T-cell (primary cell): ENCODE data around the gene RHOJ. TPM values are rescaled to one million over a fixed set of nuclear protein-coding genes. Genes with fewer than 3 reads are reported as not detected.

Source experiments
- ATAC-seq, 4 experiments: fragments of 200-7000 bp in 3 of 4; fragments of 150-1000 bp in 1 of 4; cut with Tn5 transposase; replicated peaks in 1 of 4; 1 replicate in 3 of 4; 2 replicates in 1 of 4; pipeline ENCODE4 v1.10.0; 2021; ENCODE audit warnings: moderate library complexity in 3 of 4, mild to moderate bottlenecking in 2 of 4, moderate number of reproducible peaks in 1 of 4
- CTCF ChIA-PET, 2 donors: fragments of 300-600 bp; sonication (Branson Sonifier 250); formaldehyde crosslinking; loops; one replicate each; lab custom pipeline; 2022; ENCODE audit warnings: antibody characterized with exemption in 2 of 2; lab: Charles Lee
- POLR2A ChIA-PET, 2 donors: fragments of 300-600 bp; sonication (Branson Sonifier 250); formaldehyde crosslinking; loops; one replicate each; lab custom pipeline; 2022; ENCODE audit warnings: antibody characterized with exemption in 2 of 2; lab: Charles Lee
- DNase-seq, 35 experiments: peaks; one replicate each; pipeline versions ENCODE4 v3.0.0 to v3.0.0-alpha.2; 2013 to 2023
- H3K27ac ChIP-seq: one replicate; pipeline ENCODE4 v1.5.1; 2013; ENCODE audit warnings: low read length
- H3K27me3 ChIP-seq, 2 experiments: replicated peaks in 1 of 2; 1 replicate in 1 of 2; 2 replicates in 1 of 2; pipeline versions ENCODE4 v1.6.1 to v1.7.0; 2013; ENCODE audit warnings: low read length in 1 of 2, mixed read lengths in 1 of 2; ENCODE audit not compliant: control insufficient read depth in 2 of 2, insufficient read depth in 2 of 2; ENCODE audit errors: extremely low read depth in 1 of 2
- H3K36me3 ChIP-seq, 2 donors: 1 replicate in 1 of 2; 2 replicates in 1 of 2; pipeline versions ENCODE4 v1.6.1 to v1.7.0; 2013; ENCODE audit warnings: low read length in 1 of 2; ENCODE audit not compliant: control insufficient read depth in 2 of 2, insufficient read depth in 1 of 2; ENCODE audit errors: extremely low read depth in 1 of 2
- H3K4me1 ChIP-seq, 2 experiments: 1 replicate in 1 of 2; 2 replicates in 1 of 2; pipeline versions ENCODE4 v1.6.1 to v1.7.0; 2013; ENCODE audit warnings: low read length in 2 of 2, mixed read lengths in 1 of 2; ENCODE audit not compliant: insufficient read depth in 2 of 2, control insufficient read depth in 1 of 2; ENCODE audit errors: extremely low read depth in 1 of 2
- H3K4me3 ChIP-seq, 2 donors: 1 replicate in 1 of 2; 2 replicates in 1 of 2; pipeline versions ENCODE4 v1.5.1 to v1.7.0; 2013; ENCODE audit warnings: mild to moderate bottlenecking in 2 of 2, low read length in 1 of 2, moderate library complexity in 1 of 2; ENCODE audit not compliant: control insufficient read depth in 1 of 2; ENCODE audit errors: extremely low read depth in 1 of 2
- H3K9me3 ChIP-seq: 2 replicates; pipeline ENCODE4 v1.7.0; 2013
- H3K27ac Mint-ChIP-seq, 2 donors: one replicate each; pipeline ENCODE4 v1.8.0; 2020 to 2021; ENCODE audit warnings: mild to moderate bottlenecking in 2 of 2, mixed read lengths in 2 of 2
- H3K27me3 Mint-ChIP-seq, 2 donors: one replicate each; pipeline ENCODE4 v1.8.0; 2021 to 2022; ENCODE audit warnings: mixed read lengths in 2 of 2
- H3K36me3 Mint-ChIP-seq: one replicate; pipeline ENCODE4 v1.8.0; 2021; ENCODE audit warnings: mixed read lengths
- H3K4me1 Mint-ChIP-seq, 3 donors: one replicate each; pipeline ENCODE4 v1.8.0; 2020 to 2022; ENCODE audit warnings: mixed read lengths in 3 of 3, mild to moderate bottlenecking in 1 of 3
- H3K4me3 Mint-ChIP-seq, 3 donors: one replicate each; pipeline ENCODE4 v1.8.0; 2020 to 2022; ENCODE audit warnings: mild to moderate bottlenecking in 3 of 3, mixed read lengths in 3 of 3, moderate library complexity in 3 of 3
- H3K9me3 Mint-ChIP-seq, 3 donors: one replicate each; pipeline ENCODE4 v1.8.0; 2020 to 2022; ENCODE audit warnings: mixed read lengths in 3 of 3
- WGBS: methylation state at CpG from one replicate; pipeline ENCODE4 v1.1.5; 2013; ENCODE audit warnings: missing lambda C conversion rate; ENCODE audit not compliant: insufficient coverage; 5-methylcytosine and 5-hydroxymethylcytosine counted together
- total RNA-seq, 35 experiments: library from RNA in 6 of 35; stranded (reverse) in 6 of 35; fragments of 120-200 nt in 1 of 35; gene quantifications; one replicate each; pipeline versions ENCODE4 v1.2.1 to v1.2.4 and lab custom pipeline; 2013 to 2026

RHOJ gene
- total RNA-seq, 5 donors from 2014 or later (not counting 1 experiment from before 2014, with no cell fraction given), result not detected

DNA sequence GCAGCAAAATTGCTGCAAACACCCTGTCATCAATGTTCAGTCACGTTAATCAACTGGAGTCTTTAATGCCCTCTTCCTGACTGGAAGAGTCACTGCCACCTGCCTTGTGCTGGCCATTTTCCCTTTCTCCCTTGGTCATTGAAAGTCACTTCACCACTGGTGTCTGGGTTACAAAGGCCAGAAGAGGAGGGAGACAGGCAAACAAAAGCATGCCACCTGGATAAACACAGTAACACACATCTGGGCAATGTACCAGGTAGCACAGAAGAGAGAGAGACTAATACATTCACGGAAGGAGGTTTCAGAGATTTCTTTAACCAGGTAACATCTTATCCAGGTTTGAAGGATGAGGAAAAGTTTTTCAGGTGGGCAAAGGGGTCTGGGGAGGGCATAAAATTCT, 81.8 kb downstream of the RHOJ start:
- Histone ChIP-seq H3K36me3 (no peaks in the 10 kb centered on the region), H3K4me3 (no peak overlapping the region), H3K27ac (no peak overlapping the region), H3K27me3 (peaks cover 2 to 8% of the 10 kb centered on the region in 2 experiments), H3K9me3 (no peaks in the 10 kb centered on the region), H3K4me1 (no peaks in the 10 kb centered on the region)
- no peaks in the 10 kb centered on the region for H3K4me1 Mint-ChIP-seq
- H3K9me3 Mint-ChIP-seq, result no peaks in the 10 kb centered on the region
- H3K27me3 Mint-ChIP-seq, result peaks cover 4% of the 10 kb centered on the region in 2 donors
- CTCF ChIA-PET, result no interaction called here
- H3K27ac Mint-ChIP-seq, result no peak overlapping the region
- no peaks in the 10 kb centered on the region for H3K36me3 Mint-ChIP-seq
- ATAC-seq, result no peak
- DNase-seq, result no peak
- 91% methylated on average over 1 of the region's 2 CpGs for WGBS
- H3K4me3 Mint-ChIP-seq, result no peak overlapping the region
- POLR2A ChIA-PET, result no interaction called here

DNA sequence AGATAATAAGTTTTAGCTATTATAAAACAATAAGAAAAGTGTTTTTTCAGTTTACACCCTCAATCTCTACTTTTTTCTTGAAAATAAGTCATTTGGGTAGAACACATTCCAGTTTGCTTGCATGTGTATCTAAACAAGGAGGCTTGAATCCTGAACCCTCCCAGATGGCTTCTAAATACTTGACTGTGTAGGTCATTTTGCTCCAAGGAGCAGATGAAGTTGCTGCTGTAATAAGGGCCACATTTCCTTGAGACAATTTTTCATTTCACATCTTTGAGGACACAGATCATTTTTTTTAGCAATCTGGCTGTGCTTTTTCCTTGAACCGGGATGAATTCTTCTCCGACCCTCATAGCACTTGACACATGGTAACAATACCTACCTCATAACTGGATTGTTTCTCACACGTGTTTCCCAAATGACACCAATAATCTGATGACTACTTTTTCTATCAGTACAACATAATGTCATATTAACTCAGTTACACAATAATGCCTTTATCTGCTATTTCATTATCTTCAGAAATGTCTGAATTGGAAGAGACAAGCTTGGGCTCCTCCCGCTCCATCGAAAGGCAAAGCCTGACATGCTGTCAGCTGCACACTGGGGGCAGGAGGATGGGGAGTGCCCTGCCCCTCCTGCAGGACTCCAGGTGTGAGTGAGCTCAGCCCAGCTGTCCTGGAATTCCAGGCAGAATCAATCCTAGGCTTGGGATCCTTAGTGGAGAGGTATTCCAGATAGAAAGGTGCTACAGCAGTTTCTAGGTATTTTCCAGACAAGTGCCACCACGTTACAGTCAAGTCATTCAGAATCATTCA, 83.6 kb downstream of the RHOJ start:
- no peaks in the 10 kb centered on the region for H3K9me3 ChIP-seq
- Mint-ChIP-seq H3K27ac (no peak overlapping the region), H3K9me3 (no peaks in the 10 kb centered on the region), H3K4me3 (no peak overlapping the region), H3K36me3 (no peaks in the 10 kb centered on the region), H3K4me1 (no peaks in the 10 kb centered on the region), H3K27me3 (peaks cover 16 to 17% of the 10 kb centered on the region in 2 donors)
- CTCF ChIA-PET, result interaction anchor here in 1 of 2 donors (0.6 kb wide), 1 partner anchor 965 kb away, joined by 4 read pairs; no protein-coding TSS in a partner anchor
- POLR2A ChIA-PET, result no interaction called here
- H3K4me1 ChIP-seq, result no peaks in the 10 kb centered on the region
- H3K36me3 ChIP-seq, result no peaks in the 10 kb centered on the region
- no peak overlapping the region for H3K27ac ChIP-seq
- 98% methylated on average over 5 of the region's 6 CpGs for WGBS
- DNase-seq, result no peak
- no peak for ATAC-seq
- H3K4me3 ChIP-seq, result no peak overlapping the region
- H3K27me3 ChIP-seq, result peaks cover 3 to 6% of the 10 kb centered on the region in 2 experiments

DNA sequence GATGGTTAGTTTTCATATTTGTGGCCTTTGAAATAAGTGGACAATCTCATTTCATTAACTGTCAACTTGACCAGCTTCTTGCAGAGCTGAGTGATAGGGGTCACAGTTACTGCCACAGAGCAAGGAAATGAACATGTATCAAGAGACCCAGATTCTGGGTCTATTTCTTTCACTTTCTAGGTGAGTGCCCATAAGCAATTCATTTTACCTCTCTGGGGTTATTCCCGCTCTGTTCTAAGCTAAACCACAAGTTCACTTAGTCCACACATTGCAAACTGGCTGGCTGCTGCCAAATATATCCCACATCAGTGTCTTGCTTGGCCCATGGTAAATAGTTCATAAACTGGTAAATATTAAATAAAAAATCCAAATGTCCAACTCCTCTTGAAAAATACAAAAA, 84.6 kb downstream of the RHOJ start:
- ChIA-PET CTCF (no interaction called here), POLR2A (no interaction called here)
- H3K27ac ChIP-seq, result no peak overlapping the region
- H3K36me3 ChIP-seq, result no peaks in the 10 kb centered on the region
- whole genome bisulfite sequencing, result no CpG with 5 or more reads among the region's 1 CpG
- ATAC-seq (no peak), DNase-seq (no peak)
- H3K4me1 Mint-ChIP-seq, result no peaks in the 10 kb centered on the region
- H3K4me1 ChIP-seq, result no peaks in the 10 kb centered on the region
- H3K9me3 Mint-ChIP-seq, result no peaks in the 10 kb centered on the region
- H3K4me3 Mint-ChIP-seq, result no peak overlapping the region
- peaks cover 3% of the 10 kb centered on the region in 2 experiments for H3K27me3 ChIP-seq
- no peak overlapping the region for H3K27ac Mint-ChIP-seq
- no peak overlapping the region for H3K4me3 ChIP-seq
- H3K9me3 ChIP-seq, result no peaks in the 10 kb centered on the region
- H3K27me3 Mint-ChIP-seq, result peaks cover 21 to 24% of the 10 kb centered on the region in 2 donors
- no peaks in the 10 kb centered on the region for H3K36me3 Mint-ChIP-seq

DNA sequence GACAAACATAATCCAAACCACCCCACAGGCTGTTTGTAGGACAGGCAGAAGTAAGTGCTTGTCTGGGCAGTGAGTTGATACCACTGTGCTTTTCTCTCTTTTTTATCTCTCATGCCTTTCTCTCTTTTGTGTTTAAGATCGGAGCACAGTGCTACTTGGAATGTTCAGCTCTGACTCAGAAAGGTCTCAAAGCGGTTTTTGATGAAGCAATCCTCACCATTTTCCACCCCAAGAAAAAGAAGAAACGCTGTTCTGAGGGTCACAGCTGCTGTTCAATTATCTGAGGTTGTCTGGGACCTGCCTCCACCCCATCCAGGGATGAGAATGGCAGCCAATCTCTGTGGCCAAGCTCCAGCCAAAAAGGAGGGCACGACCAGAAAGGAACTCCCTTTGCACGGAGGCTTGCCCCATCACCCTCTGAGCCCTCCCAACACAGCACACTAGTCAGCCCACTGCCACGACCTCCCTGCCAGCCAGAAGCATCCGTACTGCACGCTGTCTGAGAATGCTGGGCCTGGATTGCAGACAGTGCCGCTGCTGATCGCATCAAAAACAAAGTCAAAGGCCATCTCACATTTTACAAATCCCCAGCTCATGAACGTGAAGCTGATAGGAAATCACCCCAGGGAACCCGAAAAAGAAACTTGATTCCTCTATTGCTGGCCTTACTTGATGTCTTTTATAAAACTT, 86.6 kb downstream of the RHOJ start:
- H3K4me1 Mint-ChIP-seq, result peaks cover 0 to 10% (median 9%) of the 10 kb centered on the region in 3 donors
- no peaks in the 10 kb centered on the region for H3K36me3 ChIP-seq
- H3K9me3 Mint-ChIP-seq, result no peaks in the 10 kb centered on the region
- H3K27me3 ChIP-seq, result peaks cover 2 to 3% of the 10 kb centered on the region in 2 experiments
- peaks cover 26 to 29% of the 10 kb centered on the region in 2 donors for H3K27me3 Mint-ChIP-seq
- no peaks in the 10 kb centered on the region for H3K4me1 ChIP-seq
- ChIA-PET CTCF (no interaction called here), POLR2A (no interaction called here)
- ATAC-seq, result no peak
- H3K4me3 Mint-ChIP-seq, result no peak overlapping the region
- no peaks in the 10 kb centered on the region for H3K9me3 ChIP-seq
- H3K27ac ChIP-seq, result no peak overlapping the region
- no peak overlapping the region for H3K4me3 ChIP-seq
- WGBS, result 82% methylated on average over 10 of the region's 12 CpGs
- no peak for DNase-seq
- no peak overlapping the region for H3K27ac Mint-ChIP-seq
- no peaks in the 10 kb centered on the region for H3K36me3 Mint-ChIP-seq

DNA sequence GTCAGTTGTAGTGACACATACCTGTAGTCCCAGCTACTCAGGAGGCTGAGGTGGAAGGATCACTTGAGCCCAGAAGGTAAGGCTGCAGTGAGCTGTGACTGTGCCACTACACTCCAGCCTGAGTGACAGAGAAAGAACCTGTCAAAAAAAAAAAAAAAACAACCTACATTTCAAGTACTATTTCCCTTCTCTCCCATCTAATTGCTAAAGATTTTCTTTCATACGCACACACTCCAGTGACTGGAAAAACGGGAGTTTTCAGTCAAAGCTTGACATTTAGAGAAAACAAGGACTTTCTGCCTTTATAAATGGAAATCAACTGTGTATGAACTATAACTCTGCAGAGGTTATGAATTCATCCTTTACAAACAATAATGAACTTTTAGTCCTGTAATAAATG, 88.6 kb downstream of the RHOJ start:
- Mint-ChIP-seq H3K27ac (no peak overlapping the region), H3K4me1 (peaks cover 0 to 14% (median 12%) of the 10 kb centered on the region in 3 donors), H3K4me3 (no peak overlapping the region), H3K36me3 (no peaks in the 10 kb centered on the region), H3K9me3 (no peaks in the 10 kb centered on the region), H3K27me3 (peaks cover 31 to 32% of the 10 kb centered on the region in 2 donors)
- POLR2A ChIA-PET, result interaction anchor here in 1 of 2 donors (0.5 kb wide), 1 partner anchor 1759 kb away, joined by 6 read pairs; no protein-coding TSS in a partner anchor
- Histone ChIP-seq H3K36me3 (no peaks in the 10 kb centered on the region), H3K27me3 (peaks cover 0 to 3% of the 10 kb centered on the region in 2 experiments), H3K4me1 (no peaks in the 10 kb centered on the region), H3K4me3 (no peak overlapping the region), H3K27ac (no peak overlapping the region), H3K9me3 (no peaks in the 10 kb centered on the region)
- no peak for ATAC-seq
- no CpG with 5 or more reads among the region's 2 CpGs for WGBS
- CTCF ChIA-PET, result no interaction called here
- DNase-seq, result no peak

DNA sequence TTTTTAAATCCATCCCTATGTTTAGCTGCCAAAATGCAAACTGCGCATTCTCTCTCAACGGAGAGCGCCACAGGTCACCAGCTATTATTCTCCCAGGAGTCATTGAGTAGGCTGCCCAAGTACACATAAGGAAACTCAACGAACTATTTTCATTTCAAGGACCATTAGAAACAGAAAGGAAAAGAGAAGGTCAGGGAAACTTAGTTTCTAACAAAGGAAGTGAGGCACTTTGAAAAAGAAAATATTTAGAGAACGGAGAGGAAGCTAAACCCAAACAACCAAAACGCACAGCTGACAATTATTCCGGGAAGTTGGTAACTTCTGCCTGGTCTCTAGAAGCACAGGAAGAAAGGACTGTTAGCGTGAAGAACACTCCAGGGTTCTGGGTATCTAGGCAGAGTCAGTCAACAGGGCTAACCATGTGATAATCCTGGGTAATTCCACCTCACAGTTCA, 91.0 kb downstream of the RHOJ start:
- Mint-ChIP-seq H3K36me3 (no peaks in the 10 kb centered on the region), H3K27me3 (peaks cover 32 to 34% of the 10 kb centered on the region in 2 donors), H3K4me3 (peak overlapping the region in 1 of 3 donors; percentile 25), H3K4me1 (peaks cover 0 to 18% (median 16%) of the 10 kb centered on the region in 3 donors), H3K9me3 (no peaks in the 10 kb centered on the region), H3K27ac (no peak overlapping the region)
- ATAC-seq (no peak), DNase-seq (no peak)
- H3K9me3 ChIP-seq, result no peaks in the 10 kb centered on the region
- CTCF ChIA-PET, result no interaction called here
- 65% methylated on average over 6 of the region's 8 CpGs for WGBS
- H3K36me3 ChIP-seq, result no peaks in the 10 kb centered on the region
- H3K4me1 ChIP-seq, result peaks cover 0 to 6% of the 10 kb centered on the region in 2 experiments
- H3K4me3 ChIP-seq, result no peak overlapping the region
- peaks cover 0 to 3% of the 10 kb centered on the region in 2 experiments for H3K27me3 ChIP-seq
- POLR2A ChIA-PET, result no interaction called here
- no peak overlapping the region for H3K27ac ChIP-seq
